Natural killer cell treated with Interleukin-12 subunit alpha and Interleukin-12 subunit beta and Interleukin-15 and Interleukin-18, amount 100 ng/mL, for 72 hours (primary cell): ENCODE measurements around the gene RABL2A. TPM values are rescaled to one million over a fixed set of nuclear protein-coding genes. Genes with fewer than 3 reads are reported as not detected.
A peak's percentile ranks its signal among the peaks of the same experiment; 100 is the strongest.
"Not testable (repeated sequence)": the region's sequence is repeated elsewhere in the genome, so short reads cannot be mapped to it uniquely, and the experiment has no call there.

Experiments used
- ATAC-seq, 2 donors: fragments of 150-1000 bp; cut with Tn5 transposase in 1 of 2; sonication (Bioruptor Pico), chemical (Tn5 transposase) in 1 of 2; 2 replicates each; pipeline ENCODE4 v1.10.0; 2021
- DNase-seq: peaks from one replicate; pipeline ENCODE4 v3.0.0; 2022; ENCODE audit warnings: low spot score
- H3K27ac Mint-ChIP-seq, 2 donors: 1 replicate in 1 of 2; 2 replicates in 1 of 2; pipeline ENCODE4 v1.8.0; 2022; ENCODE audit warnings: mixed read lengths in 2 of 2, mild to moderate bottlenecking in 1 of 2, moderate library complexity in 1 of 2
- H3K27me3 Mint-ChIP-seq, 2 donors: 1 replicate in 1 of 2; 2 replicates in 1 of 2; pipeline ENCODE4 v1.8.0; 2022; ENCODE audit warnings: mixed read lengths in 2 of 2
- H3K36me3 Mint-ChIP-seq: one replicate; pipeline ENCODE4 v1.8.0; 2022; ENCODE audit warnings: mixed read lengths
- H3K4me1 Mint-ChIP-seq, 2 donors: 1 replicate in 1 of 2; 2 replicates in 1 of 2; pipeline ENCODE4 v1.8.0; 2022; ENCODE audit warnings: low read depth in 2 of 2, mixed read lengths in 2 of 2, mild to moderate bottlenecking in 1 of 2
- H3K4me3 Mint-ChIP-seq: one replicate; pipeline ENCODE4 v1.8.0; 2022; ENCODE audit warnings: mixed read lengths
- H3K9me3 Mint-ChIP-seq: 2 replicates; pipeline ENCODE4 v1.8.0; 2022; ENCODE audit warnings: mixed read lengths
- total RNA-seq, 2 donors: library from RNA; stranded (reverse); gene quantifications; one replicate each; pipeline ENCODE4 v1.2.3, GENCODE V29; 2022

Gene RABL2A
- total RNA-seq = 10 to 100 TPM in 1 of 2 donors, 1 to 10 TPM in 1; 9.5 to 11.1 TPM

- not testable (repeated sequence) for H3K27me3 Mint-ChIP-seq
Observed at GRCh38 chr2:113626616-113627330, at the start of gene RABL2A. Gene RABL2A, plus strand, starts transcription at chr2:113627266. Its CDS starts 1,341 bp downstream, at chr2:113628607.

GRCh38 chr2:113578508-113578907 is 48.6 kb upstream of the RABL2A start:
- not testable (repeated sequence) for H3K4me1 Mint-ChIP-seq, H3K36me3 Mint-ChIP-seq, H3K4me3 Mint-ChIP-seq, H3K27me3 Mint-ChIP-seq, DNase-seq, H3K27ac Mint-ChIP-seq, ATAC-seq, H3K9me3 Mint-ChIP-seq

More at GRCh38 chr2:113626616-113627330, at the start of gene RABL2A:
- not testable (repeated sequence) for H3K4me1 Mint-ChIP-seq, H3K36me3 Mint-ChIP-seq, H3K9me3 Mint-ChIP-seq
- peak within 1 kb of the TSS; percentile 92 for H3K4me3 Mint-ChIP-seq
- ATAC-seq = peak; percentile 99
- H3K27ac Mint-ChIP-seq = peak within 1 kb of the TSS; percentile 68 to 89
- peak; percentile 92 for DNase-seq

DNA sequence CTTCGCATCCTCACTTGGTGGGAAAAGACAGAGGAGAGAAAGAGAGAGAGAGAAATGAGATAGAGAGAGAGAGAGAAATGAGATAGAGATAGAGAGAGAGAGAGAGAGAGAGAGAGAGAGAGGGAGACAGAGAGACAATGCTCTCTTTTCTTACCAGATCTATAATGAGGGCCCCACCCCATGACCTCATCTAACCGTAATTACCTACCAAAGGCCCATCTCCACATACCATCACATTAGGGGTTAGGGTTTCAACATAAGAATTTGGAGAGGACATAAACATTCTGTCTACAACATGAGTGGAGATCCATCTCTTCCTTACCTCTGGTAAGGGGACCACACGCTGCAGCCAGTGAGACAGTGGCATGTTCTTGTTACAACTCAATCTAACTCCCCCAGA is 44.6 kb upstream of the RABL2A start:
- not testable (repeated sequence) for DNase-seq, ATAC-seq, H3K9me3 Mint-ChIP-seq, H3K27me3 Mint-ChIP-seq, H3K36me3 Mint-ChIP-seq
- Mint-ChIP-seq H3K27ac (peak overlapping the region in 1 of 2 donors; percentile 3), H3K4me3 (peak overlapping the region; percentile 55), H3K4me1 (peaks cover 21 to 23% of the 10 kb centered on the region in 2 donors)

DNA sequence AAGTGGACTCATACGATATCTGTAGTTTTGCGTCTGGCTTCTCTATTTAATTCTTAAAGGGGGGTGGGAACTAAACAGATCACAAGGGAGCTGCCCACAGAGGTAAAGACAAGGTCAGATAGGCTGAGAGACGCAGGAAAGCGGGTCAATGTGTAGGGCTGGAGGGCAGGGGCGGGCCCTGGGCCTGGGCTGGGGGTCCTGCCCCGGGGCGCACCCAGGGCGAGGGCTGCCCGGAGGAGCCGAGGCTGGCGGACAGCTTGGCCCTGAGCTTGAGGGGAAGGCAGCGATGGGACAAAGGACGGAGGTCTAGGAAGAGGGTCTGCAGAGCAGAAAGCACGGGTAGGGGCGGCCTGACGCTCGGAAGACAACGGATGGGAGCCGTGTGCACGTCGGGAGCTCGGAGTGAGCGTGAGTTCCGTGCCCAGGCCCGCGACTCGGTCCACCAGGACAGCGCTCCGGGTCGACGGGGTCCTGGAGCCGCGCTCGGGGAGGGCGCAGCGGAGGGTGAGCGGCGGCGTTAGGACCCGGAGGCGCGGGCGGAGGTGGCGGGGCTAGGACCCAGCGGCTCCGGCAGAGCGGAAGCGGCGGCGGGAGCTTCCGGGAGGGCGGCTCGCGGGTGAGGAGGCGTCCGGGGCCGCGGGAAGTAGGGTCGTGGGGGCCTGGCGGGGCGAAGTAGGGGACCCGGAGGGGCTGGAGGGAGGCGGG is 43.4 kb upstream of the RABL2A start:
- Mint-ChIP-seq H3K27ac (peak overlapping the region; percentile 80 to 87), H3K4me1 (peaks cover 21 to 23% of the 10 kb centered on the region in 2 donors), H3K4me3 (peak overlapping the region; percentile 93)
- DNase-seq = peak; percentile 91
- ATAC-seq, H3K9me3 Mint-ChIP-seq, H3K27me3 Mint-ChIP-seq, H3K36me3 Mint-ChIP-seq: not testable (repeated sequence)

DNA sequence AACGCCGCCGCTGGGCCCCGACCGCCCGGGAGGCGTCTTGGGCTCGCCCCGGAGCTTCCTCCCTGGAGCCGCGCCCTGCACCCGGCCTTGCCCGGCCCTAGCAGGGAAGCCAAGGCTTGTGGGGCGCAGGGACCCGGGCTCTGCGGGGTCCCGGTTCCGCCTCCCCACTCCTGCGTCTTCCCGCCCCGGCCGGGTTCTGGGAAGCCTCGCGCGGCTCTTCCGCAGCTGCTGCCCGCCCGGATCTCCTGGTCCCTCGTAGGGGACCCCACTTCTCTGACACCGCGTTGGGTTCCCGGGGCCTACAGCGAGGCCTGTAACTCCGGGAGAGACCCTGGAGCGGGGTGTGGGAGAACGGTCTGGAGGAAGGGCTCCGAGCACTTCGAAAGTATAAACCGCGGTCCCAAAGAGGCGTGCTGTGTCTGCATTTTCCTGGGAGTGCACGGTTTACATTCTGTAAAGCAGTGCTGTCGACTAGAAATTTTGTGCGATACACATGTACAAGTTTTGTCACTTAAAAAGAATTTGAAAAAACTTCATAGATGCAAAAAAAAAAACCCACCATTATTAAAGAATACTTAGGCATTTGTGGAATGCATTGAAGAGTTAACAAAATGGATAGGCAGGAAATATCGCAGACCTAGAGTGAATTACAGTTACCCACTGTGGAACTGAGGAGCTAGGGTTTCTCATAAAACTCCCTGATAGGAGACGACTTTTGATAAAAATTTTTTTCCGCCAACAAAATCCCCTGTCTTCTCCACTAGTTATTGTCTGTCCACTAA is 42.6 kb upstream of the RABL2A start:
- not testable (repeated sequence) for ATAC-seq, H3K36me3 Mint-ChIP-seq, DNase-seq, H3K9me3 Mint-ChIP-seq, H3K27me3 Mint-ChIP-seq
- H3K4me3 Mint-ChIP-seq = peak overlapping the region; percentile 79
- H3K27ac Mint-ChIP-seq = peak overlapping the region; percentile 44 to 68
- H3K4me1 Mint-ChIP-seq = peaks cover 21 to 23% of the 10 kb centered on the region in 2 donors

GRCh38 chr2:113587201-113587600 is 39.9 kb upstream of the RABL2A start:
- not testable (repeated sequence) for H3K27ac Mint-ChIP-seq

GRCh38 chr2:113589591-113589990 is 37.5 kb upstream of the RABL2A start:
- not testable (repeated sequence) for H3K27me3 Mint-ChIP-seq, ATAC-seq, DNase-seq, H3K27ac Mint-ChIP-seq, H3K4me3 Mint-ChIP-seq, H3K36me3 Mint-ChIP-seq, H3K9me3 Mint-ChIP-seq
- peaks cover 20 to 25% of the 10 kb centered on the region in 2 donors for H3K4me1 Mint-ChIP-seq

More at GRCh38 chr2:113587201-113587600, 39.9 kb upstream of the RABL2A start:
- ATAC-seq, H3K4me3 Mint-ChIP-seq, DNase-seq, H3K9me3 Mint-ChIP-seq, H3K36me3 Mint-ChIP-seq, H3K27me3 Mint-ChIP-seq: not testable (repeated sequence)
- peaks cover 29 to 31% of the 10 kb centered on the region in 2 donors for H3K4me1 Mint-ChIP-seq

DNA sequence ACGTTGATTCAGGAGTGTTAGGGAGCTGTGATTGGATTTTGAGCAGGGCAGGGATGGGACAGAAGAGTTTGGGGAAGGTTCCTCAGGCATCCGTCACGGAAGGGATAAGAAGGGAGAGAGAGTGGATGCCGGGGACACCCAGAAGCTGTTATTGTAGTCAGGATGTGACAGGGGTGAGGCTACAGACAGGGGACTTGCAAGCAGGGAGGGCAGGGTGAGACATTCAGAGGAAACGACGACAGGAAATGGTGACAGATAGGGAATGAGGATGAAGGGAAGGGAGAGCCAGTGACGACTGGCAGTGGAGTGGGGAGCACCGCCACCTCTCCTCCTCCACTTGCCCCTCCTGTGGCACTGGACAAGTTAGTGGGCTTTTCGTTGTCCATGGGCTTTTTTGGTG is 35.1 kb upstream of the RABL2A start:
- H3K36me3 Mint-ChIP-seq, DNase-seq, H3K9me3 Mint-ChIP-seq, H3K27me3 Mint-ChIP-seq, ATAC-seq: not testable (repeated sequence)
- H3K4me1 Mint-ChIP-seq = peaks cover 14% of the 10 kb centered on the region in 2 donors
- H3K4me3 Mint-ChIP-seq = peak overlapping the region; percentile 23
- H3K27ac Mint-ChIP-seq = peak overlapping the region in 1 of 2 donors; percentile 70

DNA sequence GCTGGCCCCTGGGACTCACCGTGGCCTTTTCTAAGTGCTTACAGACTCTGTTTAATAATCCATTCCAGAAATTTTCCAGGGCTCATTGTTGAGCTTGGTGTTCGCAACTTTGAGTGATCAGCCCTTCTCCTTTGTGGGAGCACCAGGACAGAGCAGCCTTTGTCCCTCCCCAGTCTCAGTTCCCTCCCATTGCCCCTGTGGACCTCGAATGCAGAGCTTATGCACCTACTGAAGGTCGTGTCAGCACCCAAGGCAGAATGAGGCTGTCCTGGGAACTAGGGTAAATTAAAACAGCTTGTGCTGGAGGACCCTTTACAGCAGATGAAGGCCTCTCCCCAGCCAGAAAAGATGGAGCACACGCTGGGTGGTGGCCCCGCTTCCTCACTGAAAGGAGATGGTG is 33.8 kb upstream of the RABL2A start:
- H3K36me3 Mint-ChIP-seq, H3K4me3 Mint-ChIP-seq: not testable (repeated sequence)

GRCh38 chr2:113595725-113596124 is 31.3 kb upstream of the RABL2A start:
- not testable (repeated sequence) for H3K4me3 Mint-ChIP-seq, H3K27me3 Mint-ChIP-seq, ATAC-seq, H3K36me3 Mint-ChIP-seq, DNase-seq, H3K9me3 Mint-ChIP-seq, H3K27ac Mint-ChIP-seq
- peaks cover 8 to 10% of the 10 kb centered on the region in 2 donors for H3K4me1 Mint-ChIP-seq

More for the DNA sequence above, 33.8 kb upstream of the RABL2A start:
- peaks cover 8 to 10% of the 10 kb centered on the region in 2 donors for H3K4me1 Mint-ChIP-seq
- not testable (repeated sequence) for H3K27ac Mint-ChIP-seq, ATAC-seq, H3K9me3 Mint-ChIP-seq, H3K27me3 Mint-ChIP-seq, DNase-seq

DNA sequence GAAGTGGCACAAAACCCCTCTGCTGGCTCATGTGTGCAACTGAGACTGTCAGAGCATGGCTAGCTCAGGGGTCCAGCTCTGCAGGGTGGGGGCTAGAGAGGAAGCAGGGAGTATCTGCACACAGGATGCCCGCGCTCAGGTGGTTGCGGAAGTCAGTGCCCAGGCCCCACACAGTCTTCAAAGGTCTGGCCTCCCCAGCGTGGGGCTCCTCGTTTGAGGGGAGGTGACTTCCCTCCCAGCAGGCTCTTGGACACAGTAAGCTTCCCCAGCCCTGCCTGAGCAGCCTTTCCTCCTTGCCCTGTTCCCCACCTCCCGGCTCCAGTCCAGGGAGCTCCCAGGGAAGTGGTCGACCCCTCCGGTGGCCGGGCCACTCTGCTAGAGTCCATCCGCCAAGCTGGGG is 29.9 kb upstream of the RABL2A start:
- H3K4me3 Mint-ChIP-seq = not testable (repeated sequence)

DNA sequence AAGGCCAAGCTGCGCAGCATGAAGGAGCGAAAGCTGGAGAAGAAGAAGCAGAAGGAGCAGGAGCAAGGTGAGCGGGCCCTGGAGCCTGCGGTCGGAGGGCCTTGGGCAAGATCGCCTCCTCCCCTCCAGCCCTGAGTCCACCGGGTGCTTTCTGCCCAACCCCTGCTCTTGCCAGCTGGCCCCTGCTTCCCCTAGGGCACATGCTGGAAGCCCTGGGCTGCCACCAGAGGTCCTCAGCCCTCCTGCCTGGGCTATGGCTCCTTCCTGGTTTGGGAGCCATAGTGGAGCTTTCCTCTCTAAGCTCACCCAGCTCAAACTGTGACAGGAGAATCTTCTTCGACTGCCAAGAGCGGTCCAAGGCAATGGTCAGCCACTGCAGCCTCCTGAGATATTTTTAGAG is 29.5 kb upstream of the RABL2A start:
- H3K9me3 Mint-ChIP-seq, H3K27ac Mint-ChIP-seq, H3K4me3 Mint-ChIP-seq, H3K4me1 Mint-ChIP-seq, H3K27me3 Mint-ChIP-seq, DNase-seq, ATAC-seq, H3K36me3 Mint-ChIP-seq: not testable (repeated sequence)

More for the DNA sequence above, 29.9 kb upstream of the RABL2A start:
- ATAC-seq, H3K4me1 Mint-ChIP-seq, H3K27me3 Mint-ChIP-seq, H3K9me3 Mint-ChIP-seq, H3K36me3 Mint-ChIP-seq, H3K27ac Mint-ChIP-seq, DNase-seq: not testable (repeated sequence)

DNA sequence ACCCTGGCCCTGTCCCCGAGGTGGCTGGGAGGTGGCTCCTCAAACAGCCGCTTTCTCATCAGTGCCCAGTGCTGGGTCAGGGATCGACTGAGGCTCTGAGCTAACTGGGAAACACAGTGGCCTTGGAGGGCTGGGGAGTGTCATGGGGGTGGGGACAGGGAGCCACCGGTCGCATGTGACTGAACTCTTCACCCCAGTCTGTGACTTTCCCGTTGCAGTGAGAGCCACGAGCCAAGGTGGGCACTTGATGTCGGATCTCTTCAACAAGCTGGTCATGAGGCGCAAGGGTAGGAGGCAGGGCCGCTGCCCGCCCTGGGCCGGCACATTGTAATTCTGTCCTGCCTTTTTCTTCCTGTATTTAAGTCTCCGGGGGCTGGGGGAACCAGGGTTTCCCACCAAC is 28.9 kb upstream of the RABL2A start:
- H3K36me3 Mint-ChIP-seq, H3K4me1 Mint-ChIP-seq, H3K4me3 Mint-ChIP-seq, H3K27ac Mint-ChIP-seq, DNase-seq, ATAC-seq, H3K9me3 Mint-ChIP-seq, H3K27me3 Mint-ChIP-seq: not testable (repeated sequence)
